Measurements from ENCODE around the gene PLSCR1.

- no peak for TF ChIP-seq EZH2phosphoT487 (IDR thresholded peaks at IDR 0.05; ENCODE audit: borderline replicate concordance, low read length)
- no peak for TF ChIP-seq CTCF (IDR thresholded peaks at IDR 0.05; ENCODE audit: low read depth, low read length, poor library complexity, severe bottlenecking)
Observed at GRCh38 chr3:146537603-146538002, 6.8 kb downstream of the PLSCR1 start.
